ENCODE data around the gene CTNND1. TPM values are rescaled to one million over a fixed set of nuclear protein-coding genes. Genes with fewer than 3 reads are reported as not detected.
A peak's percentile ranks its signal among the peaks of the same experiment; 100 is the strongest.

The CTNND1 gene
- total RNA-seq, 1 donor from 2014 or later, result 131 TPM

GRCh38 chr11:57776031-57776521, 14.5 kb downstream of the CTNND1 start:
- Histone ChIP-seq H3K4me3 (ENCODE audit: low read depth, low read length) (no peak overlapping the region), H3K27me3 (ENCODE audit: control insufficient read depth, insufficient read depth, low read length) (no peaks in the 10 kb centered on the region), H3K36me3 (ENCODE audit: control insufficient read depth, insufficient read depth, low read length) (peaks cover 4% of the 10 kb centered on the region)
- no peak for TF ChIP-seq CTCF (IDR thresholded peaks at IDR 0.05; ENCODE audit: insufficient read depth, low read length, severe bottlenecking)
- FAIRE-seq, result no peak
- no peak for DNase-seq (ENCODE audit: low read depth)

- H3K27me3 ChIP-seq (ENCODE audit: control insufficient read depth, insufficient read depth, low read length), result no peaks in the 10 kb centered on the region
- peaks cover 4% of the 10 kb centered on the region for H3K36me3 ChIP-seq (ENCODE audit: control insufficient read depth, insufficient read depth, low read length)
- no peak overlapping the region for H3K4me3 ChIP-seq (ENCODE audit: low read depth, low read length)
- FAIRE-seq, result no peak
- DNase-seq (ENCODE audit: low read depth), result peak; percentile 58
- no peak for TF ChIP-seq CTCF (IDR thresholded peaks at IDR 0.05; ENCODE audit: insufficient read depth, low read length, severe bottlenecking)
Observed at GRCh38 chr11:57776577-57777210, 15.1 kb downstream of the CTNND1 start.

GRCh38 chr11:57777969-57778317, 16.3 kb downstream of the CTNND1 start:
- H3K4me3 ChIP-seq (ENCODE audit: low read depth, low read length), result peak overlapping the region; percentile 3
- peaks cover 4% of the 10 kb centered on the region for H3K36me3 ChIP-seq (ENCODE audit: control insufficient read depth, insufficient read depth, low read length)
- FAIRE-seq, result no peak
- no peaks in the 10 kb centered on the region for H3K27me3 ChIP-seq (ENCODE audit: control insufficient read depth, insufficient read depth, low read length)
- peak; percentile 63 for DNase-seq (ENCODE audit: low read depth)
- no peak for TF ChIP-seq CTCF (IDR thresholded peaks at IDR 0.05; ENCODE audit: insufficient read depth, low read length, severe bottlenecking)

- no peak for FAIRE-seq
- Histone ChIP-seq H3K36me3 (ENCODE audit: control insufficient read depth, insufficient read depth, low read length) (peaks cover 4% of the 10 kb centered on the region), H3K27me3 (ENCODE audit: control insufficient read depth, insufficient read depth, low read length) (no peaks in the 10 kb centered on the region), H3K4me3 (ENCODE audit: low read depth, low read length) (peak overlapping the region; percentile 3)
- TF ChIP-seq CTCF (IDR thresholded peaks at IDR 0.05; ENCODE audit: insufficient read depth, low read length, severe bottlenecking), result no peak
- peak; percentile 93 for DNase-seq (ENCODE audit: low read depth)
Observed at GRCh38 chr11:57778318-57779037, 16.9 kb downstream of the CTNND1 start.

GRCh38 chr11:57779276-57779675, 17.7 kb downstream of the CTNND1 start:
- FAIRE-seq (no peak), DNase-seq (ENCODE audit: low read depth) (peak; percentile 58)
- peak; percentile 12 for TF ChIP-seq CTCF (IDR thresholded peaks at IDR 0.05; ENCODE audit: insufficient read depth, low read length, severe bottlenecking)
- Histone ChIP-seq H3K36me3 (ENCODE audit: control insufficient read depth, insufficient read depth, low read length) (peaks cover under 1% of the 10 kb centered on the region), H3K27me3 (ENCODE audit: control insufficient read depth, insufficient read depth, low read length) (no peaks in the 10 kb centered on the region), H3K4me3 (ENCODE audit: low read depth, low read length) (no peak overlapping the region)

All from bronchial epithelial cell (primary cell).